Measurements from ENCODE around the gene CTU2. TPM values are rescaled to one million over a fixed set of nuclear protein-coding genes. Genes with fewer than 3 reads are reported as not detected.

Gene CTU2
- polyA plus RNA-seq, 1 of the 3 experiments (the other 2 are of a cell fraction) = 16.2 TPM

- no peak overlapping the region for H3K4me2 ChIP-seq
- H3K36me3 ChIP-seq (replicated peaks in 1 of 2; ENCODE audit: control insufficient read depth in 1 of 2, insufficient read depth in 2 of 2, low read length in 1 of 2) = peaks cover 0 to 3% of the 10 kb centered on the region in 2 experiments
- no peak for DNase-seq
- no peaks in the 10 kb centered on the region for H4K20me1 ChIP-seq (ENCODE audit: insufficient read depth)
- peaks cover 0 to 5% of the 10 kb centered on the region in 2 experiments; a peak in 1 of 4 replicates for H3K4me1 ChIP-seq (ENCODE audit: control insufficient read depth in 1 of 2, insufficient read depth in 2 of 2, low read depth in 1 of 2, low read length in 1 of 2)
- 90% methylated on average over 17 of the region's 19 CpGs for WGBS (ENCODE audit: low lambda C conversion rate)
- TF ChIP-seq USF2 (IDR thresholded peaks at IDR 0.05; ENCODE audit: borderline replicate concordance, low read depth, low read length) (no peak), CTCF (IDR thresholded peaks at IDR 0.05) (no peak), SMC3 (IDR thresholded peaks at IDR 0.05; ENCODE audit: low read depth, low read length) (no peak), ELF1 (IDR thresholded peaks at IDR 0.05) (no peak), NRF1 (IDR thresholded peaks at IDR 0.05; ENCODE audit: low read depth, low read length) (no peak), TEAD4 (IDR thresholded peaks at IDR 0.05; ENCODE audit: borderline replicate concordance, insufficient read depth) (no peak), EZH2phosphoT487 (IDR thresholded peaks at IDR 0.05; ENCODE audit: borderline replicate concordance, low read depth) (no peak), MAX (IDR thresholded peaks at IDR 0.05; ENCODE audit: low read depth) (no peak), MXI1 (IDR thresholded peaks at IDR 0.05; ENCODE audit: low read depth, low read length) (no peak), ZBTB33 (IDR thresholded peaks at IDR 0.05; ENCODE audit: borderline replicate concordance, low read depth) (no peak), FOSL2 (IDR thresholded peaks at IDR 0.05; ENCODE audit: borderline replicate concordance, low read depth) (no peak), RXRA (IDR thresholded peaks at IDR 0.05; ENCODE audit: borderline replicate concordance, low read depth) (no peak)
- POLR2A ChIA-PET = no interaction called here
- H3K9ac ChIP-seq = no peak overlapping the region
- H3K4me3 ChIP-seq (ENCODE audit: low read depth in 2 of 2, low read length in 1 of 2) = no peak overlapping the region
- no peaks in the 10 kb centered on the region for H3K27me3 ChIP-seq (ENCODE audit: insufficient read depth)
- no peaks in the 10 kb centered on the region for H3K9me3 ChIP-seq
- CTCF ChIA-PET = interaction anchor here (1.0 kb wide), 1 partner anchor 12 kb away, joined by 3 read pairs; no protein-coding TSS in a partner anchor
- no peaks in the 10 kb centered on the region for H3K9me2 ChIP-seq
- H3K27ac ChIP-seq (ENCODE audit: low read depth in 2 of 2, low read length in 1 of 2) = no peak overlapping the region
- no peaks in the 10 kb centered on the region for H3F3A ChIP-seq (replicated peaks; ENCODE audit: insufficient read depth)
- H3K79me2 ChIP-seq (ENCODE audit: insufficient read depth) = no peaks in the 10 kb centered on the region
- H2AFZ ChIP-seq (ENCODE audit: low read depth) = no peak overlapping the region
Measured at GRCh38 chr16:88673716-88674379, 32.5 kb upstream of the CTU2 start.
